Caco-2 (cell line): Measurements from ENCODE around the gene RPN2. TPM values are rescaled to one million over a fixed set of nuclear protein-coding genes. Genes with fewer than 3 reads are reported as not detected.

Experiments
- BruUV-seq: library from RNA; stranded (reverse); fragments of 400-500 nt; replicated peaks from 2 replicates; lab custom pipeline; 2021; lab: Mats Ljungman, UMichigan
- CTCF ChIA-PET: fragments of 300-600 bp; sonication (Branson Sonifier 250); formaldehyde crosslinking; loops from one replicate; lab custom pipeline; 2022; ENCODE audit warnings: antibody characterized with exemption; lab: Charles Lee
- POLR2A ChIA-PET: fragments of 300-600 bp; sonication (Branson Sonifier 250); formaldehyde crosslinking; loops from one replicate; lab custom pipeline; 2022; ENCODE audit warnings: antibody characterized with exemption; lab: Charles Lee
- DNase-seq, 2 experiments: peaks; one replicate each; pipeline versions ENCODE4 v3.0.0 to v3.0.0-alpha.2; 2020 to 2022
- H3K27me3 ChIP-seq: replicated peaks from 2 replicates; pipeline ENCODE4 v1.6.0; 2011; ENCODE audit warnings: low read length; ENCODE audit not compliant: control insufficient read depth, insufficient read depth
- H3K36me3 ChIP-seq: 2 replicates; pipeline ENCODE4 v1.5.1; 2011; ENCODE audit warnings: low read length; ENCODE audit not compliant: control insufficient read depth, insufficient read depth
- H3K4me1 ChIP-seq: fragments of 250-450 bp; sonication (Bioruptor Pico); 2 replicates; pipeline ENCODE4 v1.5.1; 2020; ENCODE audit warnings: mild to moderate bottlenecking
- H3K4me3 ChIP-seq: 2 replicates; pipeline ENCODE4 v1.5.1; 2011; ENCODE audit warnings: low read depth, mild to moderate bottlenecking, control low read depth, low read length
- H3K9me3 ChIP-seq: fragments of 250-450 bp; sonication (Bioruptor Pico); 2 replicates; pipeline ENCODE4 v1.5.1; 2020; ENCODE audit warnings: mild to moderate bottlenecking, moderate library complexity
- H3K27ac Mint-ChIP-seq: one replicate; pipeline ENCODE4 v1.8.0; 2022; ENCODE audit warnings: mixed read lengths; ENCODE audit not compliant: unreplicated experiment
- H3K27me3 Mint-ChIP-seq: one replicate; pipeline ENCODE4 v1.8.0; 2022; ENCODE audit warnings: mixed read lengths; ENCODE audit not compliant: insufficient read depth, unreplicated experiment
- H3K36me3 Mint-ChIP-seq: one replicate; pipeline ENCODE4 v1.8.0; 2022; ENCODE audit warnings: mild to moderate bottlenecking, mixed read lengths; ENCODE audit not compliant: insufficient read depth, unreplicated experiment
- H3K4me1 Mint-ChIP-seq: one replicate; pipeline ENCODE4 v1.8.0; 2022; ENCODE audit warnings: low read depth, mixed read lengths; ENCODE audit not compliant: unreplicated experiment
- H3K4me3 Mint-ChIP-seq: one replicate; pipeline ENCODE4 v1.8.0; 2022; ENCODE audit warnings: mild to moderate bottlenecking, moderate library complexity, mixed read lengths; ENCODE audit not compliant: unreplicated experiment
- H3K9me3 Mint-ChIP-seq: one replicate; pipeline ENCODE4 v1.8.0; 2022; ENCODE audit warnings: mixed read lengths; ENCODE audit not compliant: unreplicated experiment
- intact Hi-C: fragments of 100-400 bp; cut with micrococcal nuclease; formaldehyde crosslinking; loops from one replicate; pipeline ENCODE4 v1.10.0; 2022; ENCODE audit not compliant: unreplicated experiment
- total RNA-seq: library from RNA; stranded (reverse); gene quantifications from 2 replicates; pipeline ENCODE4 v1.2.3, GENCODE V29; 2022
- TF ChIP-seq, protein P1 (sequence below), 2 experiments: fragments of 200-600 bp in 1 of 2; IDR thresholded peaks; 1 replicate in 1 of 2; 2 replicates in 1 of 2; pipeline versions ENCODE4 v1.5.1 to v1.8.0; 2011 to 2022; ENCODE audit warnings: antibody characterized with exemption in 1 of 2, control low read depth in 1 of 2, inconsistent platforms in 1 of 2, low read depth in 1 of 2, low read length in 1 of 2, mild to moderate bottlenecking in 1 of 2, moderate library complexity in 1 of 2; ENCODE audit not compliant: insufficient read depth in 1 of 2, severe bottlenecking in 1 of 2, unreplicated experiment in 1 of 2

RPN2 gene
- total RNA-seq, 1 experiment from 2014 or later: 838 TPM

DNA sequence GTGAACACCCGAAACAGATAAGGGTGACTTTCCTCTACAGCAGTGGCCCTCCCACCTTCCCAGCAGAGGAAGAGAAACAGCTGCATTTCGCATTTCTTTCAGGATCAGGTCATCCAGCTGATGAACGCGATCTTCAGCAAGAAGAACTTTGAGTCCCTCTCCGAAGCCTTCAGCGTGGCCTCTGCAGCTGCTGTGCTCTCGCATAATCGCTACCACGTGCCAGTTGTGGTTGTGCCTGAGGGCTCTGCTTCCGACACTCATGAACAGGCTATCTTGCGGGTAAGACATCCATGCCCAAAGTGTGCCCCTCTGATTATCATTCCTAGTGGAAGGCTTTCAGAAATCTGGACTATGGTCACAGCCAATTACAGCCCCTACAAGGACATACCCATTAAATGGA lies 28.0 kb downstream of the RPN2 start:
- ChIA-PET POLR2A (no interaction called here), CTCF (no interaction called here)
- H3K36me3 ChIP-seq: peaks cover 17% of the 10 kb centered on the region
- H3K36me3 Mint-ChIP-seq: peaks cover 100% of the 10 kb centered on the region
- no TSS peak for BruUV-seq
- DNase-seq: no peak
- no peak overlapping the region for H3K4me3 ChIP-seq
- no peak overlapping the region for H3K27ac Mint-ChIP-seq
- TF ChIP-seq, protein P1, sequence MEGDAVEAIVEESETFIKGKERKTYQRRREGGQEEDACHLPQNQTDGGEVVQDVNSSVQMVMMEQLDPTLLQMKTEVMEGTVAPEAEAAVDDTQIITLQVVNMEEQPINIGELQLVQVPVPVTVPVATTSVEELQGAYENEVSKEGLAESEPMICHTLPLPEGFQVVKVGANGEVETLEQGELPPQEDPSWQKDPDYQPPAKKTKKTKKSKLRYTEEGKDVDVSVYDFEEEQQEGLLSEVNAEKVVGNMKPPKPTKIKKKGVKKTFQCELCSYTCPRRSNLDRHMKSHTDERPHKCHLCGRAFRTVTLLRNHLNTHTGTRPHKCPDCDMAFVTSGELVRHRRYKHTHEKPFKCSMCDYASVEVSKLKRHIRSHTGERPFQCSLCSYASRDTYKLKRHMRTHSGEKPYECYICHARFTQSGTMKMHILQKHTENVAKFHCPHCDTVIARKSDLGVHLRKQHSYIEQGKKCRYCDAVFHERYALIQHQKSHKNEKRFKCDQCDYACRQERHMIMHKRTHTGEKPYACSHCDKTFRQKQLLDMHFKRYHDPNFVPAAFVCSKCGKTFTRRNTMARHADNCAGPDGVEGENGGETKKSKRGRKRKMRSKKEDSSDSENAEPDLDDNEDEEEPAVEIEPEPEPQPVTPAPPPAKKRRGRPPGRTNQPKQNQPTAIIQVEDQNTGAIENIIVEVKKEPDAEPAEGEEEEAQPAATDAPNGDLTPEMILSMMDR (IDR thresholded peaks at IDR 0.05; ENCODE audit: insufficient read depth in 1 of 2, low read depth in 1 of 2, low read length in 1 of 2, severe bottlenecking in 1 of 2, unreplicated experiment in 1 of 2): no peak
- no peaks in the 10 kb centered on the region for H3K27me3 Mint-ChIP-seq
- H3K9me3 ChIP-seq: no peaks in the 10 kb centered on the region
- peaks cover 3% of the 10 kb centered on the region for H3K4me1 Mint-ChIP-seq
- no peaks in the 10 kb centered on the region for H3K27me3 ChIP-seq
- H3K9me3 Mint-ChIP-seq: no peaks in the 10 kb centered on the region
- intact Hi-C loops: no loop called here
- H3K4me1 ChIP-seq: peaks cover 7% of the 10 kb centered on the region
- H3K4me3 Mint-ChIP-seq: no peak overlapping the region

- Mint-ChIP-seq H3K4me3 (no peak overlapping the region), H3K4me1 (no peaks in the 10 kb centered on the region), H3K27me3 (no peaks in the 10 kb centered on the region), H3K27ac (no peak overlapping the region), H3K9me3 (no peaks in the 10 kb centered on the region), H3K36me3 (peaks cover 100% of the 10 kb centered on the region)
- Histone ChIP-seq H3K27me3 (no peaks in the 10 kb centered on the region), H3K36me3 (peaks cover 12% of the 10 kb centered on the region), H3K4me1 (peaks cover 7% of the 10 kb centered on the region; the same call in 1 of the 2 replicates), H3K9me3 (no peaks in the 10 kb centered on the region), H3K4me3 (no peak overlapping the region)
- CTCF ChIA-PET: interaction anchor here (0.7 to 1.1 kb wide), 2 partner anchors 17 to 1573 kb away, joined by 3 to 4 read pairs; no protein-coding TSS in a partner anchor
- intact Hi-C loops: no loop called here
- DNase-seq: no peak
- POLR2A ChIA-PET: interaction anchor here (0.6 kb wide), 1 partner anchor 1237 kb away, joined by 3 read pairs; no protein-coding TSS in a partner anchor
- TF ChIP-seq, protein P1 (IDR thresholded peaks at IDR 0.05; ENCODE audit: insufficient read depth in 1 of 2, low read depth in 1 of 2, low read length in 1 of 2, severe bottlenecking in 1 of 2, unreplicated experiment in 1 of 2): no peak
- no TSS peak for BruUV-seq
These were observed 30.1 kb downstream of the RPN2 start for GRCh38 chr20:37209193-37209592.

- intact Hi-C loops: no loop called here
- Mint-ChIP-seq H3K4me1 (no peaks in the 10 kb centered on the region), H3K27ac (no peak overlapping the region), H3K27me3 (no peaks in the 10 kb centered on the region), H3K9me3 (no peaks in the 10 kb centered on the region), H3K4me3 (no peak overlapping the region), H3K36me3 (peaks cover 100% of the 10 kb centered on the region)
- H3K4me3 ChIP-seq: no peak overlapping the region
- TF ChIP-seq, protein P1 (IDR thresholded peaks at IDR 0.05; ENCODE audit: insufficient read depth in 1 of 2, low read depth in 1 of 2, low read length in 1 of 2, severe bottlenecking in 1 of 2, unreplicated experiment in 1 of 2): no peak
- ChIA-PET CTCF (interaction anchor here (0.7 to 1.1 kb wide), 2 partner anchors 18 to 1573 kb away, joined by 3 to 4 read pairs; no protein-coding TSS in a partner anchor), POLR2A (no interaction called here)
- peaks cover 12% of the 10 kb centered on the region for H3K36me3 ChIP-seq
- H3K9me3 ChIP-seq: no peaks in the 10 kb centered on the region
- H3K27me3 ChIP-seq: no peaks in the 10 kb centered on the region
- H3K4me1 ChIP-seq: peaks cover 7% of the 10 kb centered on the region; the same call in 1 of the 2 replicates
- BruUV-seq: no TSS peak
- no peak for DNase-seq
These were observed 30.7 kb downstream of the RPN2 start for GRCh38 chr20:37209661-37210314.
